Esophagus mucosa (tissue), 1 donor: ENCODE results near the gene CPA3. TPM values are rescaled to one million over a fixed set of nuclear protein-coding genes. Genes with fewer than 3 reads are reported as not detected.

Experiments
- ATAC-seq: fragments of 200-7000 bp; cut with Tn5 transposase; one replicate; pipeline ENCODE4 v1.9.1; 2020
- total RNA-seq: library from RNA; stranded (reverse); gene quantifications from one replicate; pipeline ENCODE4 v1.2.4, GENCODE V29; 2023
- donor health status: DM: yes; HTN: yes; CAD: no.

Gene CPA3
- 2.2 TPM for total RNA-seq

- ATAC-seq, result no peak
Observed at GRCh38 chr3:148865049-148865448, at the start of gene CPA3. Gene CPA3, plus strand, starts transcription at chr3:148865296. Its CDS starts 12 bp downstream, at chr3:148865308.

- ATAC-seq, result no peak
Observed at GRCh38 chr3:148815316-148816110, 49.6 kb upstream of the CPA3 start.

GRCh38 chr3:148816427-148816826 lies 48.7 kb upstream of the CPA3 start:
- no peak for ATAC-seq

- no peak for ATAC-seq
Observed at GRCh38 chr3:148816981-148817525, 48.0 kb upstream of the CPA3 start.

GRCh38 chr3:148820361-148821245 lies 44.5 kb upstream of the CPA3 start:
- ATAC-seq, result no peak

GRCh38 chr3:148823026-148823425 lies 42.1 kb upstream of the CPA3 start:
- ATAC-seq, result no peak

- ATAC-seq, result no peak
Observed at GRCh38 chr3:148825476-148825875, 39.6 kb upstream of the CPA3 start.

GRCh38 chr3:148827585-148827984 lies 37.5 kb upstream of the CPA3 start, which contains the start of gene CPB1:
Gene CPB1, plus strand, starts transcription at chr3:148827811. Its CDS starts 13 bp downstream, at chr3:148827824.
- no peak for ATAC-seq

- ATAC-seq, result no peak
Observed at GRCh38 chr3:148828136-148828690, 36.9 kb upstream of the CPA3 start.

GRCh38 chr3:148829926-148830325 lies 35.2 kb upstream of the CPA3 start:
- ATAC-seq, result no peak

- no peak for ATAC-seq
Observed at GRCh38 chr3:148833223-148833622, 31.9 kb upstream of the CPA3 start.

- ATAC-seq, result no peak
Observed at GRCh38 chr3:148839805-148840204, 25.3 kb upstream of the CPA3 start.

GRCh38 chr3:148840451-148840850 lies 24.6 kb upstream of the CPA3 start:
- no peak for ATAC-seq

- no peak for ATAC-seq
Observed at GRCh38 chr3:148845756-148846395, 19.2 kb upstream of the CPA3 start.

- no peak for ATAC-seq
Observed at GRCh38 chr3:148847351-148847750, 17.7 kb upstream of the CPA3 start.

- ATAC-seq, result no peak
Observed at GRCh38 chr3:148848410-148848809, 16.7 kb upstream of the CPA3 start.

GRCh38 chr3:148852271-148852992 lies 12.7 kb upstream of the CPA3 start:
- ATAC-seq, result no peak

GRCh38 chr3:148853076-148853475 lies 12.0 kb upstream of the CPA3 start:
- no peak for ATAC-seq

GRCh38 chr3:148854061-148854460 lies 11.0 kb upstream of the CPA3 start:
- no peak for ATAC-seq

GRCh38 chr3:148856384-148856783 lies 8.7 kb upstream of the CPA3 start:
- ATAC-seq, result no peak

- no peak for ATAC-seq
Observed at GRCh38 chr3:148857316-148857715, 7.8 kb upstream of the CPA3 start.
